Measurements from ENCODE around the gene SLC39A5. TPM values are rescaled to one million over a fixed set of nuclear protein-coding genes. Genes with fewer than 3 reads are reported as not detected.

Gene SLC39A5
- total and polyA plus RNA-seq, 2 of the 13 experiments (the other 11 are each of a cell fraction or from before 2014, with no cell fraction given) = 59.7 to 101 TPM

GRCh38 chr12:56221757-56222530 lies 7.9 kb upstream of the SLC39A5 start, which contains the start of gene RNF41 (continued):
- no peak for TF ChIP-seq KIAA2018 (CRISPR knock-in tag; IDR thresholded peaks at IDR 0.05; ENCODE audit: borderline replicate concordance)
- peak; percentile 53 for TF ChIP-seq PCBP2 (optimal IDR thresholded peaks at IDR 0.05; ENCODE audit: low read depth, low read length, poor library complexity, severe bottlenecking)
- TF ChIP-seq ETS1 (CRISPR knock-in tag; IDR thresholded peaks at IDR 0.05) = 0 out of 2 replicates have a peak, but pooled peaks have one; percentile 79
- no peak for TF ChIP-seq SRSF4 (IDR thresholded peaks at IDR 0.05; ENCODE audit: low read depth, low read length, poor library complexity, severe bottlenecking)
- no peak for TF ChIP-seq PRDM15 (CRISPR knock-in tag; IDR thresholded peaks at IDR 0.05)
- TF ChIP-seq ZMYM3 (CRISPR knock-in tag; IDR thresholded peaks at IDR 0.05) = no peak
- TF ChIP-seq ZBTB34 (CRISPR knock-in tag; IDR thresholded peaks at IDR 0.05) = no peak
- TF ChIP-seq FOSL1 (CRISPR knock-in tag; IDR thresholded peaks at IDR 0.05; ENCODE audit: borderline replicate concordance) = no peak

All from HepG2 (cell line).